ENCODE data around the gene GP1BA. TPM values are rescaled to one million over a fixed set of nuclear protein-coding genes. Genes with fewer than 3 reads are reported as not detected.

Gene GP1BA
- total and polyA plus RNA-seq, 2 donors (not counting 3 experiments of a cell fraction or from before 2014, with no cell fraction given) = not detected

DNA sequence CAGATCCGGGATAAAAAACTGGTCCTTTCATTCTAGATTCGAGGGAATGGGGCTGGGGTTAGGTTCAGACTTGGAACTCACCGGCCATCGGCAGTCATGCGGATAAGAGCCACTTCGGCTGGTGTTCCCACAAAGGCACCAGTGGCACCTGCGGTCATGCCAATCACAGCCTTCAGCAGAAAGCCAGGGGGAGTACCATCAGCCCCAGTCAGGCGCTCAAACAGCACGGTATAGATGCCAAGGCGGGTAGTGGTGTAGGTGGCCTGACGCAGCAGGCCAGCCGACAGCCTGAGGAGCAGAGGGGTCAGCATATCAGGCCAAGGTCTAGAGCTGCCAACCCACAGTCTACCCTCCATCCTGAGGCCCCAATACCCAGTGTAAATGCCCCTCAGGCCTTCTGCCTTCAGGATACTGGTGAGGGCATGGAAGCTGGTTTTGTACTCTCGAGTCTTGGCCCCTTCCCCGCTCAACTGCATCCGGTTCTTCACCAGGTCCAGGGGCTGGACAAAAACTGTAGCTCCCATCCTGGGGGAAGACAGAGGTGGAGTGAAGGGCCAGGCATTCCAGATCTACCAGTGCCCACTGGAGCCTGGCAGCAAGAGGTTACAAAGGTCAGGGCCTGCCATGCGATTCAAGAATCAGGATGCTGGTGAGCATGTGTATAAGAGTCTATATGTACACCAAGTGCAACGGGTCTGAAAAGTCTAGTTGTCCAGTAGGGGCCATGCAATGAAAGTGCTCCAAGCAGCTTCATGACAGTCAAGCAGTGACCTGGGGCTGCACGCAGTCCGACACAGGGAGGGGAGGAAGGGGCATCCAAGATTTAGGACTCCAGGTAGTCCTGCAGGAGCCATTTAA is 6.8 kb downstream of the GP1BA start:
- dilution Hi-C loops (cut with MboI; ENCODE audit: extremely low pct_ligation_motif_present, low sequenced_read_pairs) = no loop called here
- TF ChIP-seq, protein P1, sequence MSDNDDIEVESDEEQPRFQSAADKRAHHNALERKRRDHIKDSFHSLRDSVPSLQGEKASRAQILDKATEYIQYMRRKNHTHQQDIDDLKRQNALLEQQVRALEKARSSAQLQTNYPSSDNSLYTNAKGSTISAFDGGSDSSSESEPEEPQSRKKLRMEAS (IDR thresholded peaks at IDR 0.05; ENCODE audit: insufficient read depth, insufficient read length) = no peak
- TF ChIP-seq POLR2A (IDR thresholded peaks at IDR 0.05; ENCODE audit: low read depth, low read length) (no peak), FOS (IDR thresholded peaks at IDR 0.05; ENCODE audit: borderline replicate concordance, insufficient read depth, low read length) (no peak), MYC (IDR thresholded peaks at IDR 0.05; ENCODE audit: low read depth, low read length) (no peak), EZH2 (IDR thresholded peaks at IDR 0.05; ENCODE audit: borderline replicate concordance, low read depth, low read length, severe bottlenecking) (no peak), POLR2AphosphoS5 (IDR thresholded peaks at IDR 0.05; ENCODE audit: insufficient read depth, low read depth, low read length) (no peak), JUN (IDR thresholded peaks at IDR 0.05; ENCODE audit: borderline replicate concordance, insufficient read depth, insufficient read length, low read depth) (no peak), GATA2 (IDR thresholded peaks at IDR 0.05; ENCODE audit: insufficient read depth, insufficient read length, low read depth, low read length) (no peak)
- TF ChIP-seq, protein P2, sequence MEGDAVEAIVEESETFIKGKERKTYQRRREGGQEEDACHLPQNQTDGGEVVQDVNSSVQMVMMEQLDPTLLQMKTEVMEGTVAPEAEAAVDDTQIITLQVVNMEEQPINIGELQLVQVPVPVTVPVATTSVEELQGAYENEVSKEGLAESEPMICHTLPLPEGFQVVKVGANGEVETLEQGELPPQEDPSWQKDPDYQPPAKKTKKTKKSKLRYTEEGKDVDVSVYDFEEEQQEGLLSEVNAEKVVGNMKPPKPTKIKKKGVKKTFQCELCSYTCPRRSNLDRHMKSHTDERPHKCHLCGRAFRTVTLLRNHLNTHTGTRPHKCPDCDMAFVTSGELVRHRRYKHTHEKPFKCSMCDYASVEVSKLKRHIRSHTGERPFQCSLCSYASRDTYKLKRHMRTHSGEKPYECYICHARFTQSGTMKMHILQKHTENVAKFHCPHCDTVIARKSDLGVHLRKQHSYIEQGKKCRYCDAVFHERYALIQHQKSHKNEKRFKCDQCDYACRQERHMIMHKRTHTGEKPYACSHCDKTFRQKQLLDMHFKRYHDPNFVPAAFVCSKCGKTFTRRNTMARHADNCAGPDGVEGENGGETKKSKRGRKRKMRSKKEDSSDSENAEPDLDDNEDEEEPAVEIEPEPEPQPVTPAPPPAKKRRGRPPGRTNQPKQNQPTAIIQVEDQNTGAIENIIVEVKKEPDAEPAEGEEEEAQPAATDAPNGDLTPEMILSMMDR (IDR thresholded peaks at IDR 0.05; ENCODE audit: extremely low read depth in 1 of 2, insufficient read depth in 1 of 2, low read depth in 1 of 2, low read length in 2 of 2) = no peak
- H3K79me2 ChIP-seq (ENCODE audit: control insufficient read depth, insufficient read depth, low read length) = peaks cover 49% of the 10 kb centered on the region
- H3K9ac ChIP-seq (replicated peaks; ENCODE audit: extremely low read depth, insufficient read depth, low read length) = peak overlapping the region; percentile 88
- peak overlapping the region; percentile 45 to 84 (median 77) for H3K4me3 ChIP-seq (replicated peaks in 1 of 3; ENCODE audit: insufficient read depth in 1 of 3, low read depth in 1 of 3, low read length in 3 of 3)
- H4K20me1 ChIP-seq (replicated peaks; ENCODE audit: control insufficient read depth, extremely low read depth, insufficient read depth, low read length) = no peaks in the 10 kb centered on the region
- no peaks in the 10 kb centered on the region for H3K9me1 ChIP-seq (replicated peaks; ENCODE audit: control insufficient read depth, extremely low read depth, insufficient read depth, low read length)
- DNase-seq (ENCODE audit: low read depth, low spot score) (no peak), FAIRE-seq (peak; percentile 57)
- peaks cover 8 to 29% of the 10 kb centered on the region in 2 experiments for H3K36me3 ChIP-seq (ENCODE audit: control insufficient read depth in 2 of 2, extremely low read depth in 1 of 2, insufficient read depth in 2 of 2, low read length in 2 of 2)
- H3K27ac ChIP-seq (ENCODE audit: insufficient read depth, low read depth, low read length) = peak overlapping the region; percentile 81
- peak overlapping the region; percentile 89 for H3K4me2 ChIP-seq (ENCODE audit: insufficient read depth, low read length)
- BruUV-seq (replicated peaks) = TSS peak; percentile 14
- peaks cover 23% of the 10 kb centered on the region for H3K4me1 ChIP-seq (ENCODE audit: control insufficient read depth, extremely low read depth, insufficient read depth, low read length)
- H3K27me3 ChIP-seq (ENCODE audit: control insufficient read depth in 2 of 2, insufficient read depth in 2 of 2, low read length in 2 of 2) = no peaks in the 10 kb centered on the region
- H2AFZ ChIP-seq (ENCODE audit: low read depth, low read length) = peak overlapping the region; percentile 40
- CTCF ChIA-PET = interaction anchor here (1.2 to 3.3 kb wide), 6 partner anchors 18 to 93 kb away, joined by 3 to 44 read pairs (median 5); partner anchors contain the start of genes INCA1 and KIF1C
- no peaks in the 10 kb centered on the region for H3K9me3 ChIP-seq (replicated peaks; ENCODE audit: control insufficient read depth, insufficient read depth, low read length)
- intact Hi-C loops (cut with micrococcal nuclease) = loop anchor here (1.0 kb wide), 1 partner anchor 30 kb away; no protein-coding TSS in a partner anchor
- POLR2A ChIA-PET = interaction anchor here (2.3 kb wide), 1 partner anchor 29 kb away, joined by 15 read pairs; the partner anchor contains the start of gene SPAG7
